Measurements from ENCODE around the gene KCNN2.

DNA sequence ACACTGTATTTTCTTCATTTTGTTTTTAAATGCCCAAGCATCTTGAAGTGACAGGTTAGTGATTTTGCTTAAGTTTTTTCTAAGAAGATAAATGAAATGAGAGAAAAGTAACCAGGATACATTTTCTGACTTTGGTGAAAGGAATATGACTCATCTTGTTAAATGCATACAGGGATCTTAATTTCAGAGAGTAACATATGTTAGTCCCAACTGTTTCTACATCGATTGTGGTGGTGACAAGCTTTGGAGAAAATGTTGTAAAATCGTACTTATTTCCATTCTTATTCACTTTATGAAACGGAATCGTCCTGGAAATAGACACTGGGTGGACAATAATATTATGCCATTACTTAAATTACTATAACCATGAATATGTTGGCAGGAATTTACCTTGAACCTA, 107.5 kb downstream of the KCNN2 start:
- TF ChIP-seq EZH2 (IDR thresholded peaks at IDR 0.05; ENCODE audit: insufficient read depth, poor library complexity, severe bottlenecking), result no peak
- no peak for TF ChIP-seq EZH2phosphoT487 (IDR thresholded peaks at IDR 0.05; ENCODE audit: insufficient read depth, low read depth)

All from GM23248 (cell line).